Measurements from ENCODE around the gene CYP2C18. TPM values are rescaled to one million over a fixed set of nuclear protein-coding genes. Genes with fewer than 3 reads are reported as not detected.
"Not testable (repeated sequence)": the region's sequence is repeated elsewhere in the genome, so short reads cannot be mapped to it uniquely, and the experiment has no call there.

The CYP2C18 gene
- total RNA-seq, 1 donor from 2014 or later = 0.17 TPM

GRCh38 chr10:94676496-94676895 is 7.0 kb upstream of the CYP2C18 start:
- no peak overlapping the region for H3K4me3 Mint-ChIP-seq (ENCODE audit: unreplicated experiment)
- no peak overlapping the region for H3K27ac Mint-ChIP-seq (ENCODE audit: unreplicated experiment)
- peaks cover 8% of the 10 kb centered on the region for H3K27me3 Mint-ChIP-seq (ENCODE audit: low read depth)
- H3K9me3 Mint-ChIP-seq (ENCODE audit: low read depth) = no peaks in the 10 kb centered on the region
- H3K36me3 Mint-ChIP-seq (ENCODE audit: low read depth) = no peaks in the 10 kb centered on the region
- no peaks in the 10 kb centered on the region for H3K4me1 Mint-ChIP-seq (ENCODE audit: low read depth)
- no peak for DNase-seq (ENCODE audit: low spot score)
- TF ChIP-seq CTCF (IDR thresholded peaks at IDR 0.05) = no peak

- H3K27me3 Mint-ChIP-seq (ENCODE audit: low read depth) = peaks cover 8% of the 10 kb centered on the region
- H3K4me3 Mint-ChIP-seq (ENCODE audit: unreplicated experiment) = no peak overlapping the region
- no peaks in the 10 kb centered on the region for H3K36me3 Mint-ChIP-seq (ENCODE audit: low read depth)
- no peaks in the 10 kb centered on the region for H3K9me3 Mint-ChIP-seq (ENCODE audit: low read depth)
- no peak for DNase-seq (ENCODE audit: low spot score)
- TF ChIP-seq CTCF (IDR thresholded peaks at IDR 0.05) = peak; percentile 16
- no peak overlapping the region for H3K27ac Mint-ChIP-seq (ENCODE audit: unreplicated experiment)
- no peaks in the 10 kb centered on the region for H3K4me1 Mint-ChIP-seq (ENCODE audit: low read depth)
Observed at GRCh38 chr10:94677691-94678090, 5.8 kb upstream of the CYP2C18 start.

GRCh38 chr10:94678475-94678874 is 5.1 kb upstream of the CYP2C18 start:
- H3K9me3 Mint-ChIP-seq (ENCODE audit: low read depth) = no peaks in the 10 kb centered on the region
- no peak overlapping the region for H3K27ac Mint-ChIP-seq (ENCODE audit: unreplicated experiment)
- no peaks in the 10 kb centered on the region for H3K4me1 Mint-ChIP-seq (ENCODE audit: low read depth)

GRCh38 chr10:94680544-94680943 is 3.0 kb upstream of the CYP2C18 start:
- H3K27ac Mint-ChIP-seq (ENCODE audit: unreplicated experiment) = no peak overlapping the region
- no peaks in the 10 kb centered on the region for H3K4me1 Mint-ChIP-seq (ENCODE audit: low read depth)
- H3K4me3 Mint-ChIP-seq (ENCODE audit: unreplicated experiment) = no peak overlapping the region
- H3K36me3 Mint-ChIP-seq (ENCODE audit: low read depth) = no peaks in the 10 kb centered on the region
- no peak for TF ChIP-seq CTCF (IDR thresholded peaks at IDR 0.05)
- peaks cover 1% of the 10 kb centered on the region for H3K27me3 Mint-ChIP-seq (ENCODE audit: low read depth)
- peaks cover 3% of the 10 kb centered on the region for H3K9me3 Mint-ChIP-seq (ENCODE audit: low read depth)
- no peak for DNase-seq (ENCODE audit: low spot score)

More at GRCh38 chr10:94678475-94678874, 5.1 kb upstream of the CYP2C18 start:
- no peak for DNase-seq (ENCODE audit: low spot score)
- Mint-ChIP-seq H3K4me3 (ENCODE audit: unreplicated experiment) (no peak overlapping the region), H3K27me3 (ENCODE audit: low read depth) (peaks cover 8% of the 10 kb centered on the region), H3K36me3 (ENCODE audit: low read depth) (no peaks in the 10 kb centered on the region)
- TF ChIP-seq CTCF (IDR thresholded peaks at IDR 0.05) = no peak

- H3K27ac Mint-ChIP-seq (ENCODE audit: unreplicated experiment); H3K9me3 Mint-ChIP-seq (ENCODE audit: low read depth): not testable (repeated sequence)
Observed at GRCh38 chr10:94682636-94683035, 893 bp upstream of the CYP2C18 start.

GRCh38 chr10:94687625-94688248 is 4.2 kb downstream of the CYP2C18 start:
- no peak overlapping the region for H3K27ac Mint-ChIP-seq (ENCODE audit: unreplicated experiment)
- H3K4me3 Mint-ChIP-seq (ENCODE audit: unreplicated experiment) = no peak overlapping the region
- peaks cover 4% of the 10 kb centered on the region for H3K36me3 Mint-ChIP-seq (ENCODE audit: low read depth)
- no peaks in the 10 kb centered on the region for H3K4me1 Mint-ChIP-seq (ENCODE audit: low read depth)
- H3K9me3 Mint-ChIP-seq (ENCODE audit: low read depth) = peaks cover 9% of the 10 kb centered on the region
- TF ChIP-seq CTCF (IDR thresholded peaks at IDR 0.05) = no peak
- DNase-seq (ENCODE audit: low spot score) = no peak
- H3K27me3 Mint-ChIP-seq (ENCODE audit: low read depth) = peaks cover 3% of the 10 kb centered on the region

More at GRCh38 chr10:94682636-94683035, 893 bp upstream of the CYP2C18 start:
- not testable (repeated sequence) for H3K27me3 Mint-ChIP-seq (ENCODE audit: low read depth); H3K4me3 Mint-ChIP-seq (ENCODE audit: unreplicated experiment); DNase-seq (ENCODE audit: low spot score); H3K4me1 Mint-ChIP-seq (ENCODE audit: low read depth); H3K36me3 Mint-ChIP-seq (ENCODE audit: low read depth)

Data from chondrocyte (in vitro differentiated cells).